Smooth muscle cell (in vitro differentiated cells): Measurements from ENCODE around the gene SEC11C. TPM values are rescaled to one million over a fixed set of nuclear protein-coding genes. Genes with fewer than 3 reads are reported as not detected.

ENCODE experiments used
- DNase-seq: peaks from one replicate; lab custom pipeline; 2025; ENCODE audit not compliant: unreplicated experiment; lab: John Stamatoyannopoulos, UW
- H2AFZ ChIP-seq: fragments of 200-600 bp; sonication (generic); 2 replicates; pipeline ENCODE4 v1.6.0; 2016; ENCODE audit warnings: antibody characterized with exemption, low read depth, mild to moderate bottlenecking
- H3F3A ChIP-seq: fragments of 200-600 bp; sonication (generic); 2 replicates; pipeline ENCODE4 v1.6.0; 2017; ENCODE audit warnings: antibody characterized with exemption, low read depth
- H3K27ac ChIP-seq: fragments of 200-600 bp; sonication (generic); 2 replicates; pipeline ENCODE4 v1.5.1; 2016; ENCODE audit warnings: low read depth, mild to moderate bottlenecking
- H3K27me3 ChIP-seq: fragments of 200-600 bp; sonication (generic); 2 replicates; pipeline ENCODE4 v1.6.1; 2016; ENCODE audit warnings: low read depth, mild to moderate bottlenecking
- H3K36me3 ChIP-seq: fragments of 200-600 bp; sonication (generic); 2 replicates; pipeline ENCODE4 v1.5.1; 2016; ENCODE audit warnings: low read depth
- H3K4me1 ChIP-seq: fragments of 200-600 bp; sonication (generic); 2 replicates; pipeline ENCODE4 v1.5.1; 2016; ENCODE audit warnings: low read depth
- H3K4me2 ChIP-seq: fragments of 200-600 bp; sonication (generic); 2 replicates; pipeline ENCODE4 v1.6.0; 2016; ENCODE audit warnings: mild to moderate bottlenecking
- H3K4me3 ChIP-seq: fragments of 200-600 bp; sonication (generic); 2 replicates; pipeline ENCODE4 v1.5.1; 2016; ENCODE audit warnings: mild to moderate bottlenecking
- H3K79me2 ChIP-seq: fragments of 200-600 bp; sonication (generic); 2 replicates; pipeline ENCODE4 v1.6.0; 2016; ENCODE audit warnings: low read depth, mild to moderate bottlenecking
- H3K9ac ChIP-seq: fragments of 200-600 bp; sonication (generic); 2 replicates; pipeline ENCODE4 v1.6.0; 2016; ENCODE audit warnings: low read depth
- H3K9me3 ChIP-seq: fragments of 200-600 bp; sonication (generic); replicated peaks from 2 replicates; pipeline ENCODE4 v1.5.1; 2016; ENCODE audit warnings: low read depth
- H4K20me1 ChIP-seq: fragments of 200-600 bp; sonication (generic); 2 replicates; pipeline ENCODE4 v1.6.0; 2016; ENCODE audit warnings: low read depth
- WGBS: methylation state at CpG from one replicate; pipeline ENCODE4 v1.1.7; 2016; ENCODE audit warnings: low lambda C conversion rate; 5-methylcytosine and 5-hydroxymethylcytosine counted together
- polyA plus RNA-seq: library from polyadenylated mRNA; unstranded; fragments of >200 nt; fragmentation: Nextera tagmentation; extraction: Ambion mirVana; gene quantifications from 2 replicates; pipeline ENCODE4 v1.2.1, GENCODE V29; 2016
- total RNA-seq: library from RNA; depleted of rRNA; stranded (reverse); fragments of >200 nt; gene quantifications from 2 replicates; pipeline ENCODE4 v1.2.3, GENCODE V29; 2014
- TF ChIP-seq, protein P1 (sequence below): fragments of 200-600 bp; sonication (generic); IDR thresholded peaks from 2 replicates; pipeline ENCODE4 v1.5.1; 2017; ENCODE audit warnings: borderline replicate concordance, mild to moderate bottlenecking, antibody characterized with exemption; ENCODE audit not compliant: insufficient read depth, poor library complexity, severe bottlenecking

SEC11C gene
- total and polyA plus RNA-seq, 2 experiments from 2014 or later: 22.9 to 37.5 TPM

GRCh38 chr18:59149007-59149406, 9.3 kb downstream of the SEC11C start:
- 100% methylated on average over 2 of the region's 2 CpGs for WGBS
- no peak overlapping the region for H3K9ac ChIP-seq
- no peaks in the 10 kb centered on the region for H3K9me3 ChIP-seq

GRCh38 chr18:59149416-59149815, 9.7 kb downstream of the SEC11C start:
- no peaks in the 10 kb centered on the region for H4K20me1 ChIP-seq
- no peak for DNase-seq
- H3K27ac ChIP-seq: no peak overlapping the region
- no peak overlapping the region for H3K9ac ChIP-seq
- no peak overlapping the region for H3K4me2 ChIP-seq
- no peaks in the 10 kb centered on the region for H3K27me3 ChIP-seq
- TF ChIP-seq, protein P1, sequence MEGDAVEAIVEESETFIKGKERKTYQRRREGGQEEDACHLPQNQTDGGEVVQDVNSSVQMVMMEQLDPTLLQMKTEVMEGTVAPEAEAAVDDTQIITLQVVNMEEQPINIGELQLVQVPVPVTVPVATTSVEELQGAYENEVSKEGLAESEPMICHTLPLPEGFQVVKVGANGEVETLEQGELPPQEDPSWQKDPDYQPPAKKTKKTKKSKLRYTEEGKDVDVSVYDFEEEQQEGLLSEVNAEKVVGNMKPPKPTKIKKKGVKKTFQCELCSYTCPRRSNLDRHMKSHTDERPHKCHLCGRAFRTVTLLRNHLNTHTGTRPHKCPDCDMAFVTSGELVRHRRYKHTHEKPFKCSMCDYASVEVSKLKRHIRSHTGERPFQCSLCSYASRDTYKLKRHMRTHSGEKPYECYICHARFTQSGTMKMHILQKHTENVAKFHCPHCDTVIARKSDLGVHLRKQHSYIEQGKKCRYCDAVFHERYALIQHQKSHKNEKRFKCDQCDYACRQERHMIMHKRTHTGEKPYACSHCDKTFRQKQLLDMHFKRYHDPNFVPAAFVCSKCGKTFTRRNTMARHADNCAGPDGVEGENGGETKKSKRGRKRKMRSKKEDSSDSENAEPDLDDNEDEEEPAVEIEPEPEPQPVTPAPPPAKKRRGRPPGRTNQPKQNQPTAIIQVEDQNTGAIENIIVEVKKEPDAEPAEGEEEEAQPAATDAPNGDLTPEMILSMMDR: no peak
- no peaks in the 10 kb centered on the region for H3K9me3 ChIP-seq
- 94% methylated on average over 8 of the region's 8 CpGs for WGBS
- H2AFZ ChIP-seq: no peak overlapping the region
- H3K4me1 ChIP-seq: no peaks in the 10 kb centered on the region
- no peaks in the 10 kb centered on the region for H3F3A ChIP-seq
- H3K36me3 ChIP-seq: no peaks in the 10 kb centered on the region
- no peaks in the 10 kb centered on the region for H3K79me2 ChIP-seq
- no peak overlapping the region for H3K4me3 ChIP-seq

More at GRCh38 chr18:59149007-59149406, 9.3 kb downstream of the SEC11C start:
- Histone ChIP-seq H3K36me3 (no peaks in the 10 kb centered on the region), H3F3A (no peaks in the 10 kb centered on the region), H3K4me3 (no peak overlapping the region), H4K20me1 (no peaks in the 10 kb centered on the region), H3K4me1 (no peaks in the 10 kb centered on the region), H3K4me2 (no peak overlapping the region), H2AFZ (no peak overlapping the region), H3K27me3 (no peaks in the 10 kb centered on the region), H3K79me2 (no peaks in the 10 kb centered on the region), H3K27ac (no peak overlapping the region)
- no peak for DNase-seq
- TF ChIP-seq, protein P1: no peak

DNA sequence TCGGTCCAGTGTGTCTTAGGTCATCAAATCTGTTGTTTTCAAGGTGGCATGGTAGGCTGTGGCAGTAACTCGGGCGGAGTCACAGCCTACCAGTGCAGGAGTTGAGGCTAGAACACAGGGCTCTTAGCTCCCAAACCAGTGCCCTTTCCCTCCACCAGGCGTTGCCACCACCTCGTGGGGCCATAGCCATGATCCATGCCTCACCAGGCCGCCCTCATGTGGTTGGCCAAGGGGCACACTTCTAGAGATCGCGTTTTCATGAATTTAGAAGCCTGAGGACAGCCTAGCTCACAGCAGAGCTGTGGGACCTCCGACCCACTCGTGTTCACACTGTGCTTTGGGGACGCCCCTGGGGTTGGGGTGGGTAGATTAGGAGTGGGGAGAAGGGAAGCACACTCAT, 10.6 kb downstream of the SEC11C start:
- H4K20me1 ChIP-seq: no peaks in the 10 kb centered on the region
- no peak overlapping the region for H3K9ac ChIP-seq
- no peak overlapping the region for H2AFZ ChIP-seq
- H3K4me2 ChIP-seq: no peak overlapping the region
- no peak overlapping the region for H3K27ac ChIP-seq
- TF ChIP-seq, protein P1: no peak
- 85% methylated on average over 11 of the region's 11 CpGs for WGBS
- H3K9me3 ChIP-seq: no peaks in the 10 kb centered on the region
- no peak overlapping the region for H3K4me3 ChIP-seq
- H3K4me1 ChIP-seq: no peaks in the 10 kb centered on the region
- H3K79me2 ChIP-seq: no peaks in the 10 kb centered on the region
- H3F3A ChIP-seq: no peaks in the 10 kb centered on the region
- no peak for DNase-seq
- H3K36me3 ChIP-seq: no peaks in the 10 kb centered on the region
- H3K27me3 ChIP-seq: no peaks in the 10 kb centered on the region

DNA sequence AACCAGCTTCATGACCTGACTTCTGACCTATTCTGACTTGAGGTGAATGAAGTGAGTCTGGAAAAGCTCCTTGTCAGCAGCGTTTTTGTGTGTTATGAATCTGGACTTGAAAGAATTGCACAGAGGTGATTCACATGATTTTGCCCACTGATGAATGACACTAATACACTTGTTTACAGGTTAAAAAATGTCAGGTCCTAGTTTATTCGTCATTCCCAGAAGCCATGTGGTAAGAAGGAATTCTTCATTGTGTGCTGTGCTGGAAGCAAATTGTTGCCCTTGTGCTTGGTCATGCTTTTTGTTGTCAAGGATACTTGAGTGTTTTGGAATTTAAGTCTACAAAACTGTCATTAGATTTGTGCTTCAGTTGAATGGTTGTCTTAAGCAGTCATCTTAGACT, 15.5 kb downstream of the SEC11C start:
- TF ChIP-seq, protein P1: no peak
- 61% methylated on average over 2 of the region's 2 CpGs for WGBS

More for the DNA sequence above, 15.5 kb downstream of the SEC11C start:
- Histone ChIP-seq H3K4me3 (no peak overlapping the region), H3K79me2 (no peaks in the 10 kb centered on the region), H3K4me2 (no peak overlapping the region), H3K9me3 (no peaks in the 10 kb centered on the region), H4K20me1 (no peaks in the 10 kb centered on the region), H3K36me3 (no peaks in the 10 kb centered on the region), H2AFZ (no peak overlapping the region), H3K27me3 (no peaks in the 10 kb centered on the region), H3K27ac (peak overlapping the region; percentile 88), H3K4me1 (no peaks in the 10 kb centered on the region), H3K9ac (no peak overlapping the region), H3F3A (no peaks in the 10 kb centered on the region)
- DNase-seq: no peak
